GM12878 (cell line): ENCODE results near the gene ALOX12. TPM values are rescaled to one million over a fixed set of nuclear protein-coding genes. Genes with fewer than 3 reads are reported as not detected.

ENCODE experiments used
- ATAC-seq: fragments of 200-7000 bp; cut with Tn5 transposase; 3 replicates; pipeline ENCODE4 v1.9.1; 2020; ENCODE audit warnings: mild to moderate bottlenecking, moderate library complexity
- BruUV-seq: library from RNA; stranded (reverse); fragments of 400-500 nt; replicated peaks from 2 replicates; lab custom pipeline; 2021; lab: Mats Ljungman, UMichigan
- CTCF ChIA-PET: fragments of 300-600 bp; sonication (Branson Sonifier 250); formaldehyde crosslinking; extraction: SDS; loops from one replicate; lab custom pipeline; 2021; ENCODE audit warnings: inconsistent platforms; lab: Yijun Ruan, JAX
- POLR2A ChIA-PET: fragments of 350-600 bp; formaldehyde crosslinking; extraction: SDS; loops from one replicate; lab custom pipeline; 2021; ENCODE audit warnings: inconsistent platforms; lab: Charles Lee
- RAD21 ChIA-PET: fragments of 300-600 bp; sonication (Branson Sonifier 250); formaldehyde crosslinking; loops from one replicate; lab custom pipeline; 2023; ENCODE audit warnings: antibody characterized with exemption; ENCODE audit not compliant: unreplicated experiment; lab: Charles Lee
- SMC1A ChIA-PET: fragments of 300-600 bp; sonication (Branson Sonifier 250); formaldehyde crosslinking; loops from one replicate; lab custom pipeline; 2023; ENCODE audit not compliant: unreplicated experiment, uncharacterized antibody; lab: Charles Lee
- DNase-seq: peaks from one replicate; pipeline ENCODE4 v3.0.0-alpha.2; 2011; ENCODE audit warnings: low read depth, low spot score
- FAIRE-seq: peaks from 3 replicates; lab custom pipeline; 2011; peaks lifted over from hg19 to GRCh38; lab: Jason Lieb, UNC
- H2AFZ ChIP-seq: 2 replicates; pipeline ENCODE4 v1.6.0; 2011; ENCODE audit warnings: low read depth, low read length, control low read depth; ENCODE audit not compliant: control insufficient read depth
- H3K27ac ChIP-seq: 2 replicates; pipeline ENCODE4 v1.5.1; 2011; ENCODE audit warnings: control low read depth; ENCODE audit not compliant: control insufficient read depth, insufficient read depth
- H3K27me3 ChIP-seq, 2 experiments: replicated peaks in 1 of 2; 2 replicates each; pipeline versions ENCODE4 v1.6.0 to v1.6.1; 2011; ENCODE audit warnings: low read length in 1 of 2; ENCODE audit not compliant: control insufficient read depth in 2 of 2, insufficient read depth in 2 of 2
- H3K36me3 ChIP-seq, 2 experiments: 2 replicates each; pipeline ENCODE4 v1.5.1; 2011; ENCODE audit warnings: low read length in 1 of 2; ENCODE audit not compliant: control insufficient read depth in 2 of 2, insufficient read depth in 2 of 2
- H3K4me1 ChIP-seq: 2 replicates; pipeline ENCODE4 v1.6.1; 2011; ENCODE audit warnings: mild to moderate bottlenecking, low read length, moderate library complexity, mixed read lengths; ENCODE audit not compliant: control insufficient read depth, insufficient read depth
- H3K4me2 ChIP-seq: 2 replicates; pipeline ENCODE4 v1.6.0; 2011; ENCODE audit warnings: control low read depth; ENCODE audit not compliant: control insufficient read depth, insufficient read depth
- H3K4me3 ChIP-seq: fragments of 200-600 bp; sonication (generic); 2 replicates; pipeline ENCODE4 v1.5.1; 2016
- H3K79me2 ChIP-seq: 2 replicates; pipeline ENCODE4 v1.6.0; 2011; ENCODE audit warnings: low read length; ENCODE audit not compliant: control insufficient read depth, insufficient read depth
- H3K9ac ChIP-seq: 2 replicates; pipeline ENCODE4 v1.8.0; 2011; ENCODE audit warnings: low read length, control low read depth, mixed read lengths; ENCODE audit not compliant: control insufficient read depth, insufficient read depth
- H3K9me3 ChIP-seq: replicated peaks from 3 replicates; pipeline ENCODE4 v1.5.1; 2011; ENCODE audit warnings: mild to moderate bottlenecking, low read length; ENCODE audit not compliant: control insufficient read depth, insufficient read depth
- H4K20me1 ChIP-seq: 2 replicates; pipeline ENCODE4 v1.6.0; 2011; ENCODE audit not compliant: control insufficient read depth, insufficient read depth
- BRCA1 ChIP-seq: IDR thresholded peaks from 2 replicates; pipeline ENCODE4 v1.6.1; 2011; ENCODE audit warnings: low read depth, low read length, improper control_type of control experiment
- CUX1 ChIP-seq: IDR thresholded peaks from 2 replicates; pipeline ENCODE4 v1.6.1; 2012; ENCODE audit warnings: improper control_type of control experiment, low read depth, low read length; ENCODE audit not compliant: insufficient replicate concordance
- IKZF1 ChIP-seq: fragments of 450-650 bp; conservative IDR thresholded peaks from 2 replicates; pipeline ENCODE4 v1.6.1; 2017; ENCODE audit warnings: antibody characterized with exemption, mild to moderate bottlenecking
- RFX5 ChIP-seq: IDR thresholded peaks from 2 replicates; pipeline ENCODE4 v1.6.1; 2011; ENCODE audit warnings: low read depth, low read length, improper control_type of control experiment
- SKIL ChIP-seq: fragments of 450-650 bp; IDR thresholded peaks from 2 replicates; pipeline ENCODE4 v1.6.1; 2017; ENCODE audit warnings: mild to moderate bottlenecking, low read depth, inconsistent platforms; ENCODE audit not compliant: poor library complexity, severe bottlenecking
- SMC3 ChIP-seq: IDR thresholded peaks from 2 replicates; pipeline ENCODE4 v1.6.1; 2011; ENCODE audit warnings: low read length, improper control_type of control experiment, borderline replicate concordance
- SPI1 ChIP-seq: IDR thresholded peaks from 2 replicates; pipeline ENCODE4 v1.6.1; 2011; ENCODE audit warnings: low read depth, mild to moderate bottlenecking, low read length, moderate library complexity, borderline replicate concordance; ENCODE audit not compliant: insufficient read depth
- SREBF1 ChIP-seq: IDR thresholded peaks from 2 replicates; pipeline ENCODE4 v1.6.1; 2012; ENCODE audit warnings: mild to moderate bottlenecking, low read length
- ZBED1 ChIP-seq: IDR thresholded peaks from 2 replicates; pipeline ENCODE4 v1.6.1; 2016; ENCODE audit warnings: borderline replicate concordance
- WGBS: methylation state at CpG from one replicate; pipeline ENCODE4 v1.1.6; 2016; ENCODE audit warnings: low lambda C conversion rate; ENCODE audit not compliant: insufficient replicate concordance, insufficient coverage; ENCODE audit errors: missing lambda C conversion rate; 5-methylcytosine and 5-hydroxymethylcytosine counted together
- in situ Hi-C: fragments of 300-500 bp; cut with MboI; formaldehyde crosslinking; loops from 9 replicates; pipeline ENCODE4 v1.14.3; 2018; ENCODE audit warnings: mixed read lengths
- intact Hi-C: fragments of 100-400 bp; cut with micrococcal nuclease; formaldehyde crosslinking; loops from one replicate; pipeline ENCODE4 v1.14.2; 2022; ENCODE audit not compliant: unreplicated experiment
- polyA plus RNA-seq, 11 experiments: library from polyadenylated mRNA; depleted of rRNA in 4 of 11; unstranded in 6 of 11; stranded (reverse) in 5 of 11; fragments of >200 nt; fragmentation: Nextera tagmentation in 4 of 11; fragmentation: Illumina TruSeq in 1 of 11; extraction: Ambion mirVana in 4 of 11; extraction: Trizol in 1 of 11; gene quantifications; 1 replicate in 1 of 11; 2 replicates in 10 of 11; pipeline versions ENCODE4 v1.2.1 to v1.2.3, GENCODE V29; 2011 to 2016; ENCODE audit warnings: inconsistent platforms in 2 of 11, missing spikeins in 2 of 11, low read depth in 1 of 11
- total RNA-seq, 4 experiments: library from RNA; depleted of rRNA in 3 of 4; stranded (reverse); fragments of >200 nt in 3 of 4; fragmentation: Illumina TruSeq in 1 of 4; extraction: Trizol in 1 of 4; gene quantifications; 2 replicates each; pipeline versions ENCODE4 v1.2.1 to v1.2.3, GENCODE V29; 2013 to 2021

The ALOX12 gene
- total and polyA plus RNA-seq, 10 of the 15 experiments (the other 5 are each of a cell fraction or from before 2014, with no cell fraction given), result 0.23 to 0.82 (median 0.58) TPM; not detected in 6

- no peak for DNase-seq
- peaks cover 21% of the 10 kb centered on the region for H3K4me1 ChIP-seq
- ChIA-PET CTCF (interaction anchor here (0.9 to 21.9 kb wide), 4 partner anchors 18 to 196 kb away, joined by 3 to 590 read pairs (median 4); no protein-coding TSS in a partner anchor), POLR2A (interaction anchor here (0.6 to 1.0 kb wide), 3 partner anchors 21 to 203 kb away, joined by 3 read pairs; partner anchors contain the start of gene GABARAP)
- H3K4me2 ChIP-seq, result peak overlapping the region; percentile 17; the same call in 1 of the 2 replicates
- H3K9me3 ChIP-seq, result no peaks in the 10 kb centered on the region
- H3K27me3 ChIP-seq, result peaks cover 0 to 2% of the 10 kb centered on the region in 2 experiments; a peak in 2 of 4 replicates
- TF ChIP-seq SMC3 (no peak), CUX1 (no peak), SREBF1 (no peak), SKIL (no peak), RFX5 (no peak), SPI1 (no peak), BRCA1 (no peak), ZBED1 (no peak), IKZF1 (no peak)
- TF ChIP-seq, all 136 proteins: peak for 0
- FAIRE-seq, result no peak
- ChIA-PET SMC1A (interaction anchor here (0.9 kb wide), 1 partner anchor 13 kb away, joined by 3 read pairs; no protein-coding TSS in a partner anchor), RAD21 (interaction anchor here (0.6 to 2.1 kb wide), 3 partner anchors 12 to 93 kb away, joined by 3 to 8 read pairs (median 4); a partner anchor contains a TSS)
- intact Hi-C loops, result loop anchor here (10.0 kb wide), 1 partner anchor 395 kb away; the partner anchor contains the start of genes FGF11 and TMEM102
- no peaks in the 10 kb centered on the region for H4K20me1 ChIP-seq
- no peak for ATAC-seq
- 73% methylated on average over 5 of the region's 5 CpGs for WGBS
- H2AFZ ChIP-seq, result no peak overlapping the region
- no TSS peak for BruUV-seq
- H3K9ac ChIP-seq, result peak overlapping the region; percentile 4; the same call in 1 of the 2 replicates
- H3K27ac ChIP-seq, result 0 out of 2 replicates have a peak overlapping the region, but pooled peaks have one; percentile 44
- no peak overlapping the region for H3K4me3 ChIP-seq
- no peaks in the 10 kb centered on the region; a peak in 1 of 4 replicates for H3K36me3 ChIP-seq
- H3K79me2 ChIP-seq, result peaks cover 16% of the 10 kb centered on the region
- in situ Hi-C loops, result loop anchor here (5.0 to 25.0 kb wide), 2 partner anchors 257 to 522 kb away; partner anchors contain the start of genes SENP3 and TNFSF13
These were observed 44.0 kb downstream of the ALOX12 start for GRCh38 chr17:7039832-7040231.
